ENCODE measurements around the gene ASF1A.

- TF ChIP-seq PBX3 (IDR thresholded peaks at IDR 0.05), result no peak
- no peak for TF ChIP-seq RAD21 (IDR thresholded peaks at IDR 0.05; ENCODE audit: low read length)
- TF ChIP-seq TAF1 (IDR thresholded peaks at IDR 0.05; ENCODE audit: borderline replicate concordance, low read depth, low read length), result no peak
- no peak for TF ChIP-seq CTCF (IDR thresholded peaks at IDR 0.05)
- no peak for TF ChIP-seq MAX (IDR thresholded peaks at IDR 0.05; ENCODE audit: low read depth)
- no peak for TF ChIP-seq JUND (IDR thresholded peaks at IDR 0.05)
- TF ChIP-seq USF1 (IDR thresholded peaks at IDR 0.05; ENCODE audit: borderline replicate concordance, low read depth), result no peak
- no peak for TF ChIP-seq CHD2 (IDR thresholded peaks at IDR 0.05; ENCODE audit: low read length, partially characterized antibody)
- TF ChIP-seq FOSL2 (IDR thresholded peaks at IDR 0.05; ENCODE audit: borderline replicate concordance, low read depth), result no peak
- TF ChIP-seq USF2 (IDR thresholded peaks at IDR 0.05; ENCODE audit: borderline replicate concordance, low read depth, low read length), result no peak
- no peak for TF ChIP-seq FOXM1 (IDR thresholded peaks at IDR 0.05; ENCODE audit: low read depth)
- no peak for TF ChIP-seq NFIC (IDR thresholded peaks at IDR 0.05; ENCODE audit: borderline replicate concordance)
Observed at GRCh38 chr6:118890997-118891790, 2.8 kb upstream of the ASF1A start.
